ENCODE results near the gene CD38.
A peak's percentile ranks its signal among the peaks of the same experiment; 100 is the strongest.
"Not testable (repeated sequence)": the region's sequence is repeated elsewhere in the genome, so short reads cannot be mapped to it uniquely, and the experiment has no call there.

Gene CD38

GRCh38 chr4:15802497-15802896 lies 24.4 kb downstream of the CD38 start:
- DNase-seq = not testable (repeated sequence)

GRCh38 chr4:15805583-15806517 lies 27.7 kb downstream of the CD38 start:
- DNase-seq = peak in 1 of 2 experiments; percentile 56

GRCh38 chr4:15809058-15809457 lies 30.9 kb downstream of the CD38 start:
- DNase-seq = no peak

GRCh38 chr4:15809466-15809865 lies 31.3 kb downstream of the CD38 start:
- DNase-seq = no peak

GRCh38 chr4:15811703-15812337 lies 33.7 kb downstream of the CD38 start:
- no peak for DNase-seq

GRCh38 chr4:15832523-15833451 lies 54.7 kb downstream of the CD38 start:
- DNase-seq = no peak

- no peak for DNase-seq
Measured at GRCh38 chr4:15833801-15834200, 55.7 kb downstream of the CD38 start.

GRCh38 chr4:15836362-15836761 lies 58.2 kb downstream of the CD38 start:
- no peak for DNase-seq

- no peak for DNase-seq
Measured at GRCh38 chr4:15837591-15837990, 59.5 kb downstream of the CD38 start.

GRCh38 chr4:15841194-15841730 lies 63.1 kb downstream of the CD38 start:
- DNase-seq = not testable (repeated sequence)

- DNase-seq = no peak
Measured at GRCh38 chr4:15847746-15848145, 69.6 kb downstream of the CD38 start.

- no peak for DNase-seq
Measured at GRCh38 chr4:15848191-15848842, 70.2 kb downstream of the CD38 start.

GRCh38 chr4:15851969-15852368 lies 73.8 kb downstream of the CD38 start:
- DNase-seq = no peak

GRCh38 chr4:15852524-15852923 lies 74.4 kb downstream of the CD38 start:
- no peak for DNase-seq

GRCh38 chr4:15853345-15853744 lies 75.2 kb downstream of the CD38 start:
- DNase-seq = no peak

- DNase-seq = no peak
Measured at GRCh38 chr4:15855804-15856475, 77.8 kb downstream of the CD38 start.

GRCh38 chr4:15861198-15861597 lies 83.1 kb downstream of the CD38 start:
- DNase-seq = not testable (repeated sequence)

GRCh38 chr4:15864651-15865566 lies 86.8 kb downstream of the CD38 start:
- DNase-seq = no peak

- no peak for DNase-seq
Measured at GRCh38 chr4:15868111-15868510, 90.0 kb downstream of the CD38 start.

- DNase-seq = no peak
Measured at GRCh38 chr4:15868826-15869413, 90.8 kb downstream of the CD38 start.

All from NCI-H187 (cell line).